Measurements from ENCODE around the gene HIRA.

DNA sequence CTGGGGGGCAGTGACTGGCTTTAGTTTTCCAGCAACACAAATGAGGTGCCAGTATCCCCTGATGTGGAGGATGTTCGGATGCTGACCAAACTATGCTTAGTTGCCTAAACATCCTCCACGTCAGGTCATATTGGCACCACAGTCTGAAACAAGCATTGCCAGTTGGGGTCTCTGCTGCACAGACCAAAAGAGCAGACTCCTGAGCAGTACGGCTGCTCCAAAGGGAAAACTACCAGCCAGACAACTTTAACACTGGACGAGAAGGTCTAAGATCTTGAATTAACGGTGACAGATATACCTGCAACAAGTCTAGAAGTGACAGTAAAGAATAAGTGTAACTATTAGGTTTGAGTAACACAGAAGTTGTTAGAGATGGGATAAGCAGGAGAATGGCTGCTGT is 99.6 kb downstream of the HIRA start:
- TF ChIP-seq, protein P1, sequence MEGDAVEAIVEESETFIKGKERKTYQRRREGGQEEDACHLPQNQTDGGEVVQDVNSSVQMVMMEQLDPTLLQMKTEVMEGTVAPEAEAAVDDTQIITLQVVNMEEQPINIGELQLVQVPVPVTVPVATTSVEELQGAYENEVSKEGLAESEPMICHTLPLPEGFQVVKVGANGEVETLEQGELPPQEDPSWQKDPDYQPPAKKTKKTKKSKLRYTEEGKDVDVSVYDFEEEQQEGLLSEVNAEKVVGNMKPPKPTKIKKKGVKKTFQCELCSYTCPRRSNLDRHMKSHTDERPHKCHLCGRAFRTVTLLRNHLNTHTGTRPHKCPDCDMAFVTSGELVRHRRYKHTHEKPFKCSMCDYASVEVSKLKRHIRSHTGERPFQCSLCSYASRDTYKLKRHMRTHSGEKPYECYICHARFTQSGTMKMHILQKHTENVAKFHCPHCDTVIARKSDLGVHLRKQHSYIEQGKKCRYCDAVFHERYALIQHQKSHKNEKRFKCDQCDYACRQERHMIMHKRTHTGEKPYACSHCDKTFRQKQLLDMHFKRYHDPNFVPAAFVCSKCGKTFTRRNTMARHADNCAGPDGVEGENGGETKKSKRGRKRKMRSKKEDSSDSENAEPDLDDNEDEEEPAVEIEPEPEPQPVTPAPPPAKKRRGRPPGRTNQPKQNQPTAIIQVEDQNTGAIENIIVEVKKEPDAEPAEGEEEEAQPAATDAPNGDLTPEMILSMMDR (IDR thresholded peaks at IDR 0.05): no peak
- TF ChIP-seq POLR2A (IDR thresholded peaks at IDR 0.05): no peak
